B cell (primary cell): ENCODE data around the gene HGFAC. TPM values are rescaled to one million over a fixed set of nuclear protein-coding genes. Genes with fewer than 3 reads are reported as not detected.

Experiments used
- ATAC-seq: fragments of 200-7000 bp; cut with Tn5 transposase; one replicate; pipeline ENCODE4 v1.10.0; 2021; ENCODE audit warnings: low read depth, mild to moderate bottlenecking, moderate number of reproducible peaks, moderate library complexity
- CTCF ChIA-PET: fragments of 350-600 bp; sonication (Branson Sonifier 250); formaldehyde crosslinking; loops from one replicate; lab custom pipeline; 2021; ENCODE audit warnings: antibody characterized with exemption, inconsistent platforms; lab: Charles Lee
- POLR2A ChIA-PET: fragments of 350-600 bp; sonication (Branson Sonifier 250); formaldehyde crosslinking; loops from one replicate; lab custom pipeline; 2021; ENCODE audit warnings: antibody characterized with exemption; lab: Charles Lee
- DNase-seq: peaks from one replicate; pipeline ENCODE4 v3.0.0; 2013
- H2AFZ ChIP-seq: 2 replicates; pipeline ENCODE4 v1.6.1; 2012; ENCODE audit warnings: mild to moderate bottlenecking, low read depth, low read length; ENCODE audit not compliant: insufficient read depth, poor library complexity, severe bottlenecking
- H3K27ac ChIP-seq, 2 donors: 1 replicate in 1 of 2; 2 replicates in 1 of 2; pipeline ENCODE4 v1.5.1; 2012 to 2013; ENCODE audit warnings: low read length in 2 of 2, mild to moderate bottlenecking in 2 of 2, moderate library complexity in 1 of 2
- H3K27me3 ChIP-seq, 4 experiments: fragments of 200-600 bp in 1 of 4; sonication (generic) in 1 of 4; replicated peaks in 1 of 4; 1 replicate in 2 of 4; 2 replicates in 2 of 4; pipeline versions ENCODE4 v1.6.1 to v1.7.0; 2013 to 2016; ENCODE audit warnings: low read length in 3 of 4, mild to moderate bottlenecking in 2 of 4, mixed read lengths in 1 of 4, moderate library complexity in 1 of 4; ENCODE audit not compliant: insufficient read depth in 4 of 4, control insufficient read depth in 3 of 4; ENCODE audit errors: control extremely low read depth in 1 of 4
- H3K36me3 ChIP-seq, 2 experiments: replicated peaks in 1 of 2; 1 replicate in 1 of 2; 2 replicates in 1 of 2; pipeline versions ENCODE4 v1.6.1 to v1.7.1; 2013; ENCODE audit warnings: low read length in 1 of 2; ENCODE audit not compliant: insufficient read depth in 2 of 2, control insufficient read depth in 1 of 2; ENCODE audit errors: control extremely low read depth in 1 of 2, extremely low read depth in 1 of 2
- H3K4me1 ChIP-seq, 2 donors: fragments of 200-600 bp in 1 of 2; sonication (generic) in 1 of 2; 1 replicate in 1 of 2; 2 replicates in 1 of 2; pipeline versions ENCODE4 v1.5.1 to v1.6.1; 2013 to 2017; ENCODE audit warnings: low read length in 2 of 2; ENCODE audit not compliant: control insufficient read depth in 2 of 2, insufficient read depth in 2 of 2
- H3K4me2 ChIP-seq: replicated peaks from 2 replicates; pipeline ENCODE3; 2012; ENCODE audit warnings: mild to moderate bottlenecking, low read depth, low read length; ENCODE audit not compliant: poor library complexity, severe bottlenecking
- H3K4me3 ChIP-seq, 5 experiments: fragments of 200-600 bp in 1 of 5; sonication (generic) in 1 of 5; 1 replicate in 3 of 5; 2 replicates in 2 of 5; pipeline versions ENCODE4 v1.5.1 to v1.7.0; 2011 to 2016; ENCODE audit warnings: low read length in 4 of 5, mild to moderate bottlenecking in 4 of 5, low read depth in 2 of 5, control low read depth in 1 of 5, moderate library complexity in 1 of 5; ENCODE audit not compliant: insufficient read depth in 1 of 5; ENCODE audit errors: control extremely low read depth in 1 of 5, extremely low read depth in 1 of 5
- H3K79me2 ChIP-seq: fragments of 200-600 bp; sonication (generic); one replicate; pipeline ENCODE4 v1.6.0; 2016; ENCODE audit warnings: low read length; ENCODE audit not compliant: control insufficient read depth, insufficient read depth
- H3K9ac ChIP-seq: fragments of 200-600 bp; sonication (generic); 2 replicates; pipeline ENCODE4 v1.6.1; 2017; ENCODE audit warnings: mild to moderate bottlenecking, low read length, moderate library complexity
- H3K9me3 ChIP-seq, 3 donors: one replicate each; pipeline versions ENCODE4 v1.6.1 to v1.7.1; 2013; ENCODE audit warnings: low read length in 2 of 3; ENCODE audit not compliant: control insufficient read depth in 2 of 3, insufficient read depth in 1 of 3; ENCODE audit errors: control extremely low read depth in 1 of 3
- H4K20me1 ChIP-seq: 2 replicates; pipeline ENCODE4 v1.6.0; 2012; ENCODE audit warnings: mild to moderate bottlenecking, low read length; ENCODE audit not compliant: insufficient read depth, control insufficient read depth, poor library complexity, severe bottlenecking
- H3K27ac Mint-ChIP-seq: one replicate; pipeline ENCODE4 v1.8.0; 2021; ENCODE audit warnings: mixed read lengths
- H3K27me3 Mint-ChIP-seq: one replicate; pipeline ENCODE4 v1.8.0; 2021; ENCODE audit warnings: mixed read lengths
- H3K4me1 Mint-ChIP-seq: one replicate; pipeline ENCODE4 v1.8.0; 2021; ENCODE audit warnings: mixed read lengths
- H3K4me3 Mint-ChIP-seq: one replicate; pipeline ENCODE4 v1.8.0; 2021; ENCODE audit warnings: mixed read lengths
- H3K9me3 Mint-ChIP-seq: one replicate; pipeline ENCODE4 v1.8.0; 2022; ENCODE audit warnings: mixed read lengths; ENCODE audit not compliant: insufficient read depth
- CTCF ChIP-seq: fragments of 200-600 bp; IDR thresholded peaks from one replicate; pipeline ENCODE4 v1.8.0; 2022; ENCODE audit warnings: antibody characterized with exemption, mild to moderate bottlenecking
- EZH2 ChIP-seq: IDR thresholded peaks from 2 replicates; pipeline ENCODE4 v1.6.1; 2012; ENCODE audit warnings: borderline replicate concordance, low read depth, mild to moderate bottlenecking, moderate library complexity, low read length; ENCODE audit not compliant: insufficient read depth, poor library complexity, severe bottlenecking
- WGBS: methylation state at CpG from one replicate; pipeline ENCODE4 v1.1.5; 2013; ENCODE audit warnings: missing lambda C conversion rate; ENCODE audit not compliant: insufficient coverage; 5-methylcytosine and 5-hydroxymethylcytosine counted together
- intact Hi-C: fragments of 100-400 bp; cut with micrococcal nuclease; formaldehyde crosslinking; loops from one replicate; pipeline ENCODE4 v1.10.0; 2022
- polyA plus RNA-seq: library from polyadenylated mRNA; depleted of rRNA; stranded (reverse); fragments of >200 nt; gene quantifications from 2 replicates; pipeline ENCODE4 v1.2.3, GENCODE V29; 2012
- total RNA-seq, 2 donors: library from RNA; stranded (reverse); fragments of 120-200 nt in 1 of 2; gene quantifications; 1 replicate in 1 of 2; 2 replicates in 1 of 2; pipeline versions ENCODE4 v1.2.3 to v1.2.4, GENCODE V29; 2013 to 2022

HGFAC gene
- total and polyA plus RNA-seq, 2 donors (not counting 1 experiment from before 2014, with no cell fraction given): not detected

GRCh38 chr4:3464911-3465697, 23.3 kb downstream of the HGFAC start:
- H3K27ac ChIP-seq: no peak overlapping the region
- peaks cover 23% of the 10 kb centered on the region for H3K27me3 Mint-ChIP-seq
- ATAC-seq: no peak
- H3K4me2 ChIP-seq: no peak overlapping the region
- no peaks in the 10 kb centered on the region for H4K20me1 ChIP-seq
- peaks cover 0 to 27% (median 0%) of the 10 kb centered on the region in 3 donors for H3K9me3 ChIP-seq
- ChIA-PET CTCF (no interaction called here), POLR2A (no interaction called here)
- no peak overlapping the region for H3K9ac ChIP-seq
- H3K27ac Mint-ChIP-seq: no peak overlapping the region
- H3K9me3 Mint-ChIP-seq: no peaks in the 10 kb centered on the region
- peak overlapping the region; percentile 32 for H3K4me3 Mint-ChIP-seq
- intact Hi-C loops: no loop called here
- 96% methylated on average over 17 of the region's 21 CpGs for WGBS
- no peaks in the 10 kb centered on the region for H3K36me3 ChIP-seq
- no peaks in the 10 kb centered on the region for H3K79me2 ChIP-seq
- H3K27me3 ChIP-seq: peaks cover 0 to 41% (median 10%) of the 10 kb centered on the region in 4 experiments
- no peak for DNase-seq
- H3K4me1 Mint-ChIP-seq: no peaks in the 10 kb centered on the region
- H3K4me1 ChIP-seq: peaks cover 0 to 18% of the 10 kb centered on the region in 2 donors
- H3K4me3 ChIP-seq: no peak overlapping the region
- no peak overlapping the region for H2AFZ ChIP-seq
- no peak for TF ChIP-seq CTCF
- TF ChIP-seq EZH2: no peak
